HG03469 (cell line): Measurements from ENCODE around the gene DRAP1.
"Not testable (repeated sequence)": the region's sequence is repeated elsewhere in the genome, so short reads cannot be mapped to it uniquely, and the experiment has no call there.

Experiments used
- ATAC-seq: cut with Tn5 transposase; IDR thresholded peaks from one replicate; pipeline ENCODE4 v1.9.1; 2021; ENCODE audit warnings: mild to moderate bottlenecking, moderate library complexity, moderate number of reproducible peaks; ENCODE audit not compliant: unreplicated experiment

The DRAP1 gene

DNA sequence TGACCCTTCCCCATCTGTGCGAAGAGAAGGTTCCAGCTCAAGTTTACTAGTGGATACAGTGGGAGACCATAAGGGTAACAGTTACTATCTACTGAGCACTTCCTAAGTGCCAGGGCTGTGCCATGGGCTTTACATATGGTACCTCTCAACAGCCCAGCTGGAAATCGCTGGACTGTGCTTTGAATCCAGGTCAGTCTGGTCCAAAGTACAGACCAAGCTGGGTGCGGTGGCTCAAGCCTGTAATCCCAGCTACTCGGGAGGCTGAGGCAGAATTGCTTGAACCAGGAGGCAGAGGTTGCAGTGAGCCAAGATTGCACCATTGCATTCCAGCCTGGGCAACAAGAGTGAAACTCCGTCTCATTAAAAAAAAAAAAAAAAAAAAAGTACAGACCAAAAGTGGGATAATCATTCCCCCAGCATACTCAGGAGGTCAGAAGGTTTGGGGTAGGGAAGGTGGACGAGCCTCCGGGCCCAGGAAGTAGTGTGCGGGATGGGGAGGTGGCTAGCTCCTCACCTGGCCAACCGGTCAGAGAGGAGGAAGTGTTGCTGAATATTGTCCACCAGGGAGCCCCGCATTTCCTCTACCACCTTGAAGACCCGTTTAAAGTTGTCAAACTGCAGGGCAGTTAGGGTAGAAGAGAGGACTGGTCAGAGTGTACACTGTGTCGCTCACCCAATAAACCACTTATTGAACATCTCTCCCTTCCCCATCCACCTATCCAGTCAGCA lies 33.3 kb upstream of the DRAP1 start:
- ATAC-seq: no peak

DNA sequence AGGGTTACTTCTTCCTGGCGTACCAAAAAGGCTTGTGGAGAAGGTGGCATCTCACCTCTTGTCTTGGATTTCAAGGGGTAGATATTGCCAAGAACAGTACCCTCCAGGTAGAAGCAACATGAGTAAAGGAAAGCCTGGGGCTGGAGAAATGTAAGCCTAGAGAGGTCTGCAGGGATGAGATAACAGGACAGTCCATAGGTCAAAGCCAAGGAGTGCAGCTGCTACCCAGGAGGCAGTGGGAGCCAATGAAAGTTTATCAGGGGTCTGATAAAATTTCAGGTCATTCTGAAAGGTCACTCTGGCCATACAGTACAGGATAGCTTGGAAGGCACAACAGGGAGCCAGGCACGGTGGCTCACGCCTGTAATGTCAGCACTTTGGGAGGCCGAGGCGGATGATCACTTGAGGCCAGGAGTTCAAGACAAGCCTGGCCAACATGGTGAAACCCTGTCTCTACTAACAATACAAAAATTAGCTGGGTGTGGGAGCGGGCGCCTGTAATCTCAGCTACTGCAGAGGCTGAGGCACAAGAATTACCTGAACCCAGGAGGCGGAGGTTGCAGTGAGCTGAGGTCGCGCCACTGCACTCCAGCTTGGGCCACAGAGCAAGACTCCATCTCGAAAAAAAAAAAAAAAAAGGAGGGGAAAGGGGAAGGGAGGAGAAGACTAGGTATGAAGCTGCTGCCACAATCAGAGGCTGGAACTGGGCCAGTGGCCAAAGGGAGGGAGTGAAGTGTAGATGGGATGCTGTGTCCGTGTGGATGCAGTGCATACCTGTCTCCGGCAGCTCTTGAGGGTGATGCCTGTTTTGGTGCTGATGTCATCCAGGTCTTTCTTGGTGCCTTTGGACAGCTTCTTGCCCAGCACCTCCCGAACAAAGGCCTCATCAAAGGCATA lies 32.2 kb upstream of the DRAP1 start:
- ATAC-seq: no peak

DNA sequence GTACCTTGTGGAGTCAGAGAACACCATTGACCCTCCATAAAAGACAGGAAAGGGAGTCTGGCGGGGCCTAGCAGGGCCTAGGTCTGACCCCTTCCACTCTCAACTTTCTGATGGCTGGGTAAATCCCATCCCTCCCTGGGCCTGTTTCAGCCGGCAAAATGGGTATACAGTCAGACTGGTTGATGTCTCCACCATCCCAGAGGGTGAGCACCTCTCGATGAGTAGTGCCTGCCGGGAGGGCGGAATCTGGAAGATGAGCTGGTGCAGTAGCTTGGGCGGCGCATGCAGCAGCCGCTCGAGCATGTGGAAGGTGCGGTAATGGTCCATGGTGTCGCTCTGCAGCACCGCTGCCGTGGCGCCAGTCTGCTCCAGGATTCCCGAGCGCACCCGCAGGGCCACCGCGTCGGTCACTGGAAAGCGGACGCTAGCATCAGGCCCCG lies 31.5 kb upstream of the DRAP1 start:
- ATAC-seq: no peak

DNA sequence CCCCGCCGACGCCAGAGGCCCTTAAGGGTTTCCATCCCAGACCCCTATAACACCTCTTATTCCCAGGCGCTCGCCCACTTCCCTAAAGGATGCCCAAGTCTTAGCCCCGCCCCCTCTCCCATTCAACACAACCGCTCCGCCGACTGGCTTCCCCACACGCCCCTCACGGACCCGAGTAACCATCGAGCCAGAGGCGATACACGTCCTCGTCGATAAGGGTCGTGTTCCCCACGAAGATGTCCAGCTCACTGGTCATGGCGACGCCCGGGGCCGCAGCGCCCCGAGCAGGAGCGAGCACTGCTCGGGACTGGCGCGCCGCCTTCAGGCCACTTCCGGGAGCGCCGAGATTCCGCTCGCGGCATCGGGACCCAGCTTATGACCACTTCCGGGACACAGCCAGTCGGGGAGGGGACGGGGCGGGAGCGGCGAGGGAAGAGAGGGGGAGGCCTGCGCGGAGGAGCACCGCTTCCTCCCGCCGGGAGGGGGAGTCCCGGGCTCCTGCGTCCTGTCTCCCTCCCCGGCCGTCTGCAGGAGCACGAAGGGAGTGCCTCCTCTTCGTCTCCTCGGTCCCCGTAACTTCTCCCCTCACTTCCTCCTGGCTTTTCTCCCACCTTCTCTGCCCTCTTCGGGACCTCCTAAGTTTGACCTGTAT lies 30.9 kb upstream of the DRAP1 start, which contains the start of gene FIBP:
FIBP (minus strand) TSS at position 309 of the 652 bp plus-strand sequence; CDS start at position 256, 53 bp downstream.
- ATAC-seq: peak; percentile 25

DNA sequence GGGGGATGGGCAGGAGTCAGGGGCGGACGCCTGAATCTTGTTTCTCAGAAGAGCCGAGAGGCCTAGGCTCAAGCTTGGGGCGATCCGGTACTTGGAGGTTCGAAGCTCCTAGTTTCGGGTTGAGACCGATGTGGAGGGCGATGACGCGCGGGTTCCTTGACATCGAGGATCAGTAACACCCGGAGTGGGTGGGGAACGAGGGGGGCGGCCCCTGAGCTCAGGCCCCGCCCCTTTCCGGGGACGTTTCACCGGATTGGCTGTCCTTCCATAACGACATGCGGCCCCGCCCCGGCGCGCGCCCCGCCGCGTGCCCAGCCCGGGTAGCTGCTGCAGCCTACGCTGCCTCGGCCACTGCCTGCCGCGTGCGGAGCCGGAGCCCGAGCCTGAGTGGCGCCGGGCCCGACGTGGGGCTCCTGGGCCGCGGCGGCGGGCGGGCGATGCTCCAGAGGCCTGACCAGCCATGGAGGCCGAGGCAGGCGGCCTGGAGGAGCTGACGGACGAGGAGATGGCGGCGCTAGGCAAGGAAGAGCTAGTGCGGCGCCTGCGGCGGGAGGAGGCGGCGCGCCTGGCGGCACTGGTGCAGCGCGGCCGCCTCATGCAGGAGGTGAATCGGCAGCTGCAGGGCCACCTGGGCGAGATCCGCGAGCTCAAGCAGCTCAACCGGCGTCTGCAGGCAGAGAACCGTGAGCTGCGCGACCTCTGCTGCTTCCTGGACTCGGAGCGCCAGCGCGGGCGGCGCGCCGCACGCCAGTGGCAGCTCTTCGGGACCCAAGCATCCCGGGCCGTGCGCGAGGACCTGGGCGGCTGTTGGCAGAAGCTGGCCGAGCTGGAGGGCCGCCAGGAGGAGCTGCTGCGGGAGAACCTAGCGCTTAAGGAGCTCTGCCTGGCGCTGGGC lies 28.7 kb upstream of the DRAP1 start, which contains the start of gene CCDC85B:
CCDC85B (plus strand) TSS at position 350 of the 895 bp plus-strand sequence; CDS start at position 461, 111 bp downstream.
- no peak for ATAC-seq

DNA sequence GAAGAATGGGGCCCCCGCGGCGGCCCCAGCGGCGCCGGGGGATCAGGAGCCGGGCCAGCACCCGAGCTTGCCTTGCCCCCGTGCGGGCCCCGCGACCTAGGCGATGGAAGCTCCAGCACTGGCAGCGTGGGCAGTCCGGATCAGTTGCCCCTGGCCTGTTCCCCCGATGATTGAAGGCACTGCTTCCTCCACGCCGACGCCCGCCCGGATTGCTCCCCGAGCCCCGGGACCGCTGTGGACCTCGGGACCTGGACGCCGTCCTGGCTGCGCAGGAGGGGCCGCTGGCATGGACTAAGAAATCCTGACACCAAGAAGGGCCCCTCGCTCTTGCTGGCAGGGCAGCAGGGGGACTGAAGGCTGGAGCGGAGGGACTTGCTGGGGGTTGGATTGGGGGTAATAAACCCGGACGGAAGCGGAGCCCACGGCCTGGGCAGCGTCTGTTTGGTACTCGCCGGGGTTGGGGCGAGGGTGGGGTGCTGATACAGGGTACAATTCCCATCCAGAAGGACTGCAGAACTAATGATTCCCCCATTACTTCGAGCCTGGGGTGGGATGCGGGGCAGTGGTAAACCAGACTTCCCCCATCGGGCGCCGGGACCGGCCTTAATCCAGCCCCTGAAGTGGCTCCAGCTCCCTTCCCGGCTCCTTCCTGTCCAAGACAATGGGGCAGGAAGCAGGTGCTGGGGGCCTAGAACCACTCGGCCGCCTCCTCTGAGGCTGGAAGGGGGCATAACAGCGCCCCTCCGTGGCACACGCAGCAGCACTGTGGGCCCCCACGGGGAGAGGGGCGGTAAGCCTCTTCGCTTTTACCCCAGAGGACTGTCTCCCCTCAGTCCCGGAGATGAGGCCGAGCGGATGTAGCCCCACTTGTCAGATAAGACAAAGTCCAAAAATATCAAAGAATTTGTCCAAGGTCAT lies 27.7 kb upstream of the DRAP1 start:
- no peak for ATAC-seq

DNA sequence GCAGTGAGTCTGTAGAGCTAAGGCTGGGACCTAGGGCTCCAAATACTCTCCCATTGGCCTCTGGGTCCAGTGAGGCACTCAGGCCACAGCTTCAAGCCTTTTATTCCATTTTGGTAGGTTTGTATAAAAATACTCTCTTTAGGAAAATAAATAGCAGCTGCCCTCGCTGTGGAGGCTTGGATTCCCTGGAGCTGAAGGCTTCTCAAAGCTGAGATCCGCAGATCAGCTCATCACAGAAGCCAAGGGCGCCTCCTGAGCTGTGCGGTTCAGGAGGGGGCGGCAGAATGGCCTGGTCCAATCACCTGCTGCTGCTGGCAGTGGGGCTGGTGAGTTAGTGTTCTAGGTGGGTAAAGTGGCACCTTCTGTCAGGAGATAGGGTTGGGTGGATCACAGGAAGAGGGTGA lies 27.1 kb upstream of the DRAP1 start:
- not testable (repeated sequence) for ATAC-seq

DNA sequence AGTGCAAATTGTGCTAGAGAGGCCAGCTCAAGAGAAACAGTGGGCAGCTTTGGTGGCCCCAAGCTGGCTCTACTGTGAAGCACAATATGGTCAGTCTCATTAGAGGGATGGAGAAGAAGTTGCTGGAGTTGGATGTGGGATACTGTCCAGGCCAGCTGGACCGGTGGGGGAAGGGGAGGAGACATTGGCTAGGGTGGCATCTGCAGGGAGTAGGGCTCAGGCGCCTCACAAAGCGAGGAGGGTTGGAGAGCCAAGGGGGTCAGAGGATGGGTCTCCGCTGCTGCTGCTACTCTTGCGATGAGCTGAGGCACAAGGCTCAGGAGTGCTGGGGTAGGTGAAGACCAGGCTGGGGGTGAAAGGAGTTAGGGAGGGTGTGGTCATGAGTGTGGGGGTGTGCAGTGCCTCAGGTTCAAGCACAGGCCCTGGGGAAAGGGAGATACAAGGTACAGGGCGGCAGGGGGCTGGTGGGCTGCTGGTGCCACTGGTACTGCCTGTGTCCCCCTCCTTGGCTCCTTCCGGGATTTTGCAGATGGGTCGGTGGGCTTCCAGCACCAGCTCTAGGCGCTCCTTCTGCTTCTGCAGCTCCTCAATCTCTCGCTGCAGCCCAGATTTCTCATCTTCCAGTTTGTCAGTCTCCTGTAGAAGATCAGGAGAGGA lies 26.4 kb upstream of the DRAP1 start:
- no peak for ATAC-seq

DNA sequence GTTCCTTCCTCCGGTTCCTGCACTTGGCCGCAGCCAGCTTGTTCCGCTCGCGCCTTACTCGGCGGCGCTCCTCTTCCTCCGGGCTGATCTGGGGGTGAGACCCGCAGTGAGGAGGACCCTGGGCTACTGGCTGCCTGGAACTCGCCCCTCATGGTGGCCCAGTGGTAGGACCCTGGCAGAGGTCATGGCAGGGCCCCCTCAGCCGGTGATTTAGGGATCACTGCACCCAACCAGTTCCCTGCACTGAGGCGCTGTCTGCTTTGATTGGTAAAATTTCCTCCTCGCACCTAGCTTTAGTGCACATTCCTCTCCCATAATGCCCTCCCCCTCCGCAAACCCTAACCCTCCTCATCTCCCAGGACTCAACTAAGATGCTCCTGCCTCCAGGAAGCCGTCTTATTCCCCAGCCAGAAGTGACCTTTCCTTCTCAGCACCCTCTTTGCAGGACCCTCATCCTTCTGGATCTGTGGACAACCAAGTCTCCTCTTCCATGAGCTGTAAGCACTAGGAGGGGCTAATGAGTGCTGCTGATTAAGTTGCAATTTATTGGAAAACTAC lies 25.1 kb upstream of the DRAP1 start:
- ATAC-seq: no peak

DNA sequence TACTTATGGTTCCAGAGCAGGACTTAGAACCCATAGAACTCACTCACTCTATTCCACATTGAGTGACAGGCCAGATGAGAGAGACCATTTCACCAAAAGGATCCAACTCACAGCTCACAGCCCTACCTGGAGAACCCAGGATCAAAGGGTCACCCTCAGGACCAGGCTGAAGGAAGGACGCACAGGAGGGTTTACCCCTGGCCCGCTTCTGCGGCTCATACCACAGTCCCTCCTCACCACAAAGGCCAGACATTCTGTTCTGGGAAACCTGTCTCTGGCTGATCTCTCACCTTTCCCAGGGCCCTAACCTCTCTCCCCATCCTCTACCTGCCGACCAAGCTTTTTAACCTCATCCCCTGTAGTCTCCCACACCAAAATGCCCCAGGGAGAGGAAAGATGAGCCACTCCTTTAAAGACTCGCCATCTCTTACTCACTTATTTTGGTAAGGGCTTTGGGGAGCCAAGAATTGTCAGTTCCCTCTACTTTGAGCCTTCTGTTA lies 23.7 kb upstream of the DRAP1 start:
- no peak for ATAC-seq

DNA sequence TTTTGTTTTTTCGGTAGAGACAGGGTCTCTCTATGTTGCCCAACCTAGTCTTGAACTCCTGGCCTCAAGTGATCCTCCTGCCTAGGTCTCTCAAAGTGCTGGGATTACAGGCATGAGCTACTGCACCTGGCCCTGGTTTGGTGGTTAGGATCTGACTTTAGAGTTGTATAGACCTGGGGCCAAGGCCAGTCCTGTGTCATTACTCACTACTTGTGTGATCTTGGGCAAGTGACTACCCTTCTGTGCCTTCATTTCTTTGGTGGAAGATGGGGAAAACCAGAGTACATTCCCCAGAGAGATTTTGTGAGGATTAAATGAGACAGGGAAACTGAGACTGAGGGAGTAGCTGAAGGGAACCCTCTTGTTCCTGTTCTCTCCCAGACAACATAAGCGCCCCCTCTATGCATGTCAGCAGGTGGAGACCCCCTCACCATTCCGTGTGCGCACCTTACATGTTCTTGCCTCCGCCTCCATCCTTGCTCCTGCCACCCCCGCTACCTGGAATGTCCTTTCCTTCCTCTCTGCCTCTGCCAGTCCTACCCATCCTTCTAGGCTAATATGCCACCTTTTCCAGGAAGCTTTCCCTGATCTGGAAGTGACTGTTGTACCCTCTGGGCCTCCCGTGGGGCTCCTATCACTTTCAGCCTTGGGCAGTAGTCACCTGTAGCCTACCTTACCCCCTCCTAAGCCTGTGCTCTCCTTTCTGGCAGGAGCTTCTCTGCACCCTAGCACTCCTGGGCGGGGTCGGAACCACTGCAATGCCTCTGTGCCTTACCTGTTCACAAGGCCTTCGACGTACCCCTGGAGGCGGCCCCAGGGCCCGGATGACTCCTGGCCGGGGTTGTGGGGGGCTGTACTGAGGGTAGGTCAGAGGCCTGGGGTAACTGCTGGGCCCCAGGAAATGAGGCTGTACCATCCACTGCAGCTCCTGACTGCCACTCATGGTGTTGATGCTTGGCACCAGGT lies 22.9 kb upstream of the DRAP1 start:
- no peak for ATAC-seq

DNA sequence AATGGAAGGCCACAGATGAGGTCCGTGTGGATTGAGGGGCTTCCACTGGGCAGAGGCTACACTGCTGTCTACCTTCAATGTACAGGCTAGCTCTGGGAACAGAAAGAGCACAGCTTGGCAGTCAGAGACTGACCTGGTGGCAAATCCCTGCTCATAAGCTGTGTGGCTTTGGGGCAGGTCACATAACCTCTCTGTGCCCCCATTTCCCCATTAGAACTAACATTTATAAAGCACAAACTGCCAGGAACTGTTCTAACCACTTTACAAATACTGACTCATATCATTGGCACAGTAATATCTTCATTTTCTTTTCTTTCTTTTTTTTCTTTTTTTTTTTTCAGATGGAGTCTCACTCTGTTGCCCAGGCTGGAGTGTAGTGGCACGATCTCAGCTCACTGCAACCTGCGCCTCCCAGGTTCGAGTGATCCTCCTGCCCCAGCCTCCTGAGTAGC lies 22.2 kb upstream of the DRAP1 start:
- ATAC-seq: no peak

DNA sequence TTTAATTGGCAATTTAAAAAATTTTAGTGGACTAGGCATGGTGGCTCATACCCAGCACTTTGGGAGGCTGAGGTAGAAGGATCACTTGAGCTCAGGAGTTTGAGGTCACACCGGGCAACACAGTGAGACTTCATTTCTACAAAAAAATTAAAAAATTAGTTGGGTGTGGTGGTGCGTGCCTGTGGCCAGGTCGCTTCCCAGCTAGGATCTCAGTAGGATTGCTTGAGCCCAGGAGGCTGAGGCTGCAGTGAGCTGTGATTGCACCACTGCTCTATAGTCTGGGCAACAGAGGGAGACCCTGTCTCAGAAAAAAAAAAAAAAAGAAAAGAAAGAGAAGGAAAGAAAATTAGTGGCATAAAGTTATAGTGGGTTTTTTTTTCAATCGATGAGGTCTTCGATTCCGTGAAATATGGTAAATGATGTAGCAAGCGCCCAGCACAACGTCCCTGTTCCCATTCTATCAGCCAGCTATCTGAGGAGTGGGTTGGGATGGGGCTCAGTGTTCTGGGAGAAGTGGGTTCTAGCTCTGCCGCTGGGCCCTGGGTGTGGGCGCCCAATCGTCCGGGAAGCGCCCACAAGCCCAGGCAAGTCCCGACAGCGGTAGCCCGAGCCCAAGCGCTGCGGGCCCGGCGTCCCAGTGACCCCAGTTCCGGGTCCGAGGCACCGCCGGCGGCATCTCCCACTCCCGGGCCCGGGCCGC lies 20.4 kb upstream of the DRAP1 start:
- ATAC-seq: no peak

DNA sequence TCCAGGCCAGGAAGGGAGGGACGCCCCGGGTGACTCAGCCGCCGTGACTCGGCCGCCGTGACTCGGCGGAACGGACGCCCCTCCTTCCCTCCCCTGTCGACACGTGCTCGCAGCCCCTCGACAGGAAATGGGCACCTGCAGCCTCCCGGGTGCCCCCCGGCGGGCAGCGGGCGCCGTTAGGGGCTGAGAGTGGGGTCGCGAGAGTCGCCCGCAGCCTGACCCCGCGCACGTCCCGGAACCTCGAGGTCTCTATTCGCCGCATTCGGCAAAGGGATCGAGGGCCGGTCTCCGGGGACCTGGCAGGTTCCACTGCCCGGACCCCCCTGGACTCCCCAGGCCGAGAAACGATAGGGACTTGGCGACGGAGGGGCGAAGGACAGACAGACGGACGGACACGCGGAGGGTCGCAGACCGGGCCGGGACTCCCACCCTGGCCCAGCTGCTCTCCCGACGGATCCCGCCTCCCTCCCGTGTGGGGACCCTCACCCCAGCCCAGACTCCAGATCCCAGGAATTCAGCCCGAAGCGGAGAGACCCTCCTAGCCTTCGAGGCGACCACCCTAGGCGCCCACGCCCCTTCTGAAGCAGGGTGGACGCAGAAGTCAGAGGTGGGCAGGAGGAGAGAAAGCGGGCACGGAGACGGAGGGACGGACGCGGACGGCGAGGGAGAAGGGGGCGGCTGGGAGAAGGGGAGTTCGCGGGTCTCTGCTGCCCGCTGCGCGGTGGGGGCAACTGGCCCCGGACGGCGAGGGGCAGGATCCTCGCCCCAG lies 19.7 kb upstream of the DRAP1 start:
- ATAC-seq: no peak

DNA sequence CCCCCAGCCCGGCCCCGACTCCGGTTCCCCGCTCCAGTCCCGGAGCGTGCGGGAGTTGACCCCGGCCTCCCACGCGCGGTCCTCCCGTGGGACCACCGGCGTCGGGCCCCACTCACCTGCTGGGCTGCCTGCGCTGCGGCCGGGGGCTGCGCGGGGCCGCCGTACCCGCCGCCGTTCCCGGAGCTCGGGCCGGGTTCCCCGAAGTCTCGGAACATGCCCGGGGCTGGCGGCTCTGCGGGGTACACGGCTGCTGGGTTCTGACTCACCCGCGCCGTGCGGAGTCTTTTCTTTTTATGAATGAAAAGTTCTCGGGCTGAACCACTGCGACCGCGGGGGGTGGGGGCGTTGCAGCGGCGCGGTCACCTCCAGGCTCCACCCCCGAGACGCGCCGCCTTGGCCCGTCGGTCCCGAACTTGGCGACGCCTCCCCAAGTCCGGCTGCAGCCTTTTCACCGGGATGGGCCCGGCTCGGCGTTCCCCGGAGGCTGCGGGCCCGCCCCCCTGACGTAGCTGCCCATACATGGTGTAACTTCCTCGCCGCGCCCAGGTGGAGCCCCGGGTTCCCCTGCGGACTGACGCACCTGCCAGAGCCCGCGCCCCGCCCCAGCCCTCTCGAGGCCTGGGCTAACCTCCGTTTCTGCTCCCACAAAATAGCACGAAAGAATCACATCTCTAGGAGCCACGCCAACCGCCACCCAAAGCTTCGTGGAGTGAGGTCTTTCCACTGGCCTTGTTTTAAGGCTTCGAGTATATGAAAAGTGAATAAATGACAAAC lies 18.9 kb upstream of the DRAP1 start, which contains the start of gene FOSL1:
FOSL1 (minus strand) TSS at position 264 of the 774 bp plus-strand sequence; CDS start at position 215, 49 bp downstream.
- ATAC-seq: peak; percentile 67
